Measurements from ENCODE around the gene NADSYN1.
"Not testable (repeated sequence)": the region's sequence is repeated elsewhere in the genome, so short reads cannot be mapped to it uniquely, and the experiment has no call there.

Gene NADSYN1

GRCh38 chr11:71453037-71453917 lies at the start of gene NADSYN1:
NADSYN1 (plus strand) TSS chr11:71453203; CDS start chr11:71453297, 94 bp downstream.
- peak; percentile 82 for DNase-seq (ENCODE audit: low read depth)

- no peak for DNase-seq (ENCODE audit: low read depth)
Observed at GRCh38 chr11:71404209-71404608, 48.8 kb upstream of the NADSYN1 start.

- DNase-seq (ENCODE audit: low read depth): no peak
Observed at GRCh38 chr11:71406681-71407080, 46.3 kb upstream of the NADSYN1 start.

- DNase-seq (ENCODE audit: low read depth): no peak
Observed at GRCh38 chr11:71407356-71407755, 45.6 kb upstream of the NADSYN1 start.

- DNase-seq (ENCODE audit: low read depth): no peak
Observed at GRCh38 chr11:71408826-71409225, 44.2 kb upstream of the NADSYN1 start.

- no peak for DNase-seq (ENCODE audit: low read depth)
Observed at GRCh38 chr11:71410363-71410966, 42.5 kb upstream of the NADSYN1 start.

- no peak for DNase-seq (ENCODE audit: low read depth)
Observed at GRCh38 chr11:71414645-71415044, 38.4 kb upstream of the NADSYN1 start.

GRCh38 chr11:71418643-71419042 lies 34.4 kb upstream of the NADSYN1 start:
- no peak for DNase-seq (ENCODE audit: low read depth)

GRCh38 chr11:71420455-71421241 lies 32.4 kb upstream of the NADSYN1 start:
- DNase-seq (ENCODE audit: low read depth): peak; percentile 48

GRCh38 chr11:71421392-71421950 lies 31.5 kb upstream of the NADSYN1 start:
- no peak for DNase-seq (ENCODE audit: low read depth)

GRCh38 chr11:71422318-71422717 lies 30.7 kb upstream of the NADSYN1 start:
- DNase-seq (ENCODE audit: low read depth): not testable (repeated sequence)

- no peak for DNase-seq (ENCODE audit: low read depth)
Observed at GRCh38 chr11:71423181-71423790, 29.7 kb upstream of the NADSYN1 start.

GRCh38 chr11:71425409-71425808 lies 27.6 kb upstream of the NADSYN1 start:
- DNase-seq (ENCODE audit: low read depth): no peak

- no peak for DNase-seq (ENCODE audit: low read depth)
Observed at GRCh38 chr11:71425860-71426259, 27.1 kb upstream of the NADSYN1 start.

- no peak for DNase-seq (ENCODE audit: low read depth)
Observed at GRCh38 chr11:71426413-71426812, 26.6 kb upstream of the NADSYN1 start.

GRCh38 chr11:71428861-71429435 lies 24.1 kb upstream of the NADSYN1 start:
- DNase-seq (ENCODE audit: low read depth): peak; percentile 18

- DNase-seq (ENCODE audit: low read depth): no peak
Observed at GRCh38 chr11:71429701-71430100, 23.3 kb upstream of the NADSYN1 start.

- no peak for DNase-seq (ENCODE audit: low read depth)
Observed at GRCh38 chr11:71430166-71430565, 22.8 kb upstream of the NADSYN1 start.

GRCh38 chr11:71431271-71431670 lies 21.7 kb upstream of the NADSYN1 start:
- DNase-seq (ENCODE audit: low read depth): no peak

- peak; percentile 44 for DNase-seq (ENCODE audit: low read depth)
Observed at GRCh38 chr11:71432761-71433647, 20.0 kb upstream of the NADSYN1 start.

Measured in amniotic epithelial cell (primary cell).